Hepatocyte (in vitro differentiated cells): Measurements from ENCODE around the gene KIRREL3. TPM values are rescaled to one million over a fixed set of nuclear protein-coding genes. Genes with fewer than 3 reads are reported as not detected.

Source experiments
- DNase-seq: peaks from one replicate; pipeline ENCODE4 v3.0.0-alpha.2; 2016; ENCODE audit warnings: low spot score
- H2AFZ ChIP-seq: fragments of 200-600 bp; sonication (generic); 2 replicates; pipeline ENCODE4 v1.6.0; 2016; ENCODE audit warnings: antibody characterized with exemption, mild to moderate bottlenecking
- H3K27ac ChIP-seq: fragments of 200-600 bp; sonication (generic); 2 replicates; pipeline ENCODE4 v1.5.1; 2016; ENCODE audit warnings: mild to moderate bottlenecking
- H3K27me3 ChIP-seq: fragments of 200-600 bp; sonication (generic); 2 replicates; pipeline ENCODE4 v1.6.1; 2016
- H3K36me3 ChIP-seq: fragments of 200-600 bp; sonication (generic); replicated peaks from 2 replicates; pipeline ENCODE4 v1.5.1; 2016; ENCODE audit warnings: low read depth; ENCODE audit not compliant: insufficient read depth
- H3K4me1 ChIP-seq: fragments of 200-600 bp; sonication (generic); 2 replicates; pipeline ENCODE4 v1.5.1; 2016; ENCODE audit warnings: mild to moderate bottlenecking, moderate library complexity; ENCODE audit not compliant: insufficient read depth
- H3K4me2 ChIP-seq: fragments of 200-600 bp; sonication (generic); 2 replicates; pipeline ENCODE4 v1.6.0; 2016
- H3K4me3 ChIP-seq: fragments of 200-600 bp; sonication (generic); 2 replicates; pipeline ENCODE4 v1.5.1; 2016; ENCODE audit warnings: mild to moderate bottlenecking
- H3K79me2 ChIP-seq: fragments of 200-600 bp; sonication (generic); 2 replicates; pipeline ENCODE4 v1.6.0; 2017; ENCODE audit warnings: mild to moderate bottlenecking
- H3K9me2 ChIP-seq: fragments of 200-600 bp; sonication (generic); replicated peaks from 2 replicates; pipeline ENCODE4 v1.6.0; 2017; ENCODE audit warnings: mild to moderate bottlenecking; ENCODE audit not compliant: insufficient read depth
- H3K9me3 ChIP-seq: fragments of 200-600 bp; sonication (generic); 2 replicates; pipeline ENCODE4 v1.5.1; 2016; ENCODE audit warnings: low read depth, mild to moderate bottlenecking
- H4K20me1 ChIP-seq: fragments of 200-600 bp; sonication (generic); 2 replicates; pipeline ENCODE4 v1.6.0; 2016; ENCODE audit warnings: mild to moderate bottlenecking; ENCODE audit not compliant: insufficient read depth, poor library complexity, severe bottlenecking
- CTCF ChIP-seq: fragments of 200-600 bp; sonication (generic); IDR thresholded peaks from 2 replicates; pipeline ENCODE4 v1.5.1; 2016; ENCODE audit warnings: antibody characterized with exemption, mild to moderate bottlenecking; ENCODE audit not compliant: poor library complexity
- EZH2 ChIP-seq: fragments of 200-600 bp; sonication (generic); IDR thresholded peaks from 2 replicates; pipeline ENCODE4 v1.6.1; 2016; ENCODE audit warnings: antibody characterized with exemption, mild to moderate bottlenecking, borderline replicate concordance
- EZH2phosphoT487 ChIP-seq: fragments of 200-600 bp; sonication (generic); IDR thresholded peaks from one replicate; pipeline ENCODE4 v1.6.1; 2018; ENCODE audit warnings: antibody characterized with exemption, mild to moderate bottlenecking, low read depth, moderate library complexity; ENCODE audit not compliant: unreplicated experiment, severe bottlenecking
- WGBS: methylation state at CpG from one replicate; pipeline ENCODE4 v1.1.6; 2016; ENCODE audit warnings: low lambda C conversion rate; ENCODE audit errors: missing lambda C conversion rate; 5-methylcytosine and 5-hydroxymethylcytosine counted together
- polyA plus RNA-seq: library from polyadenylated mRNA; unstranded; fragments of >200 nt; fragmentation: Nextera tagmentation; extraction: Ambion mirVana; gene quantifications from 2 replicates; pipeline ENCODE4 v1.2.1, GENCODE V29; 2016
- total RNA-seq: library from RNA; depleted of rRNA; stranded (reverse); fragments of >200 nt; gene quantifications from 2 replicates; pipeline ENCODE4 v1.2.3, GENCODE V29; 2014

Gene KIRREL3
- total and polyA plus RNA-seq, 2 experiments from 2014 or later = 0.33 to 0.86 TPM

DNA sequence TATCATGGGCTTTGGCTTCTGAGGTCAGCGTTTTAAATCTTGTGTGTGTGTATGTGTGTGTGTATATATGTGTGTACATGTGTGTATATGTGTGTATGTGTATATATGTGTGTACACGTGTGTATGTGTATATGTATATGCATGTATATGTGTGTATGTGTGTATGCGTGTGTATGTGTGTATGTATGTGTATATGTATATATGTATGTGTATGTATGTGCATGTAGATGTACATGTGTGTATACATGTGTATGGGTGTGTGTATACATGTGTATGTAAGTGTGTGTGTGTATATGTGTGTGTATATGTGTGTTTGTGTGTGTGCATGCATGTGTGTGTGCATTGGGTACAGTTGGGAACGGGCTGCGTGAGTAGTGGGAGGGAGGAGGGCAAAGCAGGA, 522.1 kb downstream of the KIRREL3 start:
- no peaks in the 10 kb centered on the region for H3K27me3 ChIP-seq
- no peak for DNase-seq
- H3K4me1 ChIP-seq = peaks cover 4% of the 10 kb centered on the region
- WGBS = 92% methylated on average over 5 of the region's 5 CpGs
- no peaks in the 10 kb centered on the region for H3K9me3 ChIP-seq
- no peaks in the 10 kb centered on the region for H3K9me2 ChIP-seq
- no peak overlapping the region for H2AFZ ChIP-seq
- no peak overlapping the region for H3K27ac ChIP-seq
- no peaks in the 10 kb centered on the region for H3K36me3 ChIP-seq
- no peak overlapping the region for H3K4me3 ChIP-seq
- H3K79me2 ChIP-seq = no peaks in the 10 kb centered on the region
- no peak for TF ChIP-seq CTCF
- TF ChIP-seq EZH2phosphoT487 = no peak
- TF ChIP-seq EZH2 = no peak
- no peaks in the 10 kb centered on the region for H4K20me1 ChIP-seq
- no peak overlapping the region for H3K4me2 ChIP-seq

DNA sequence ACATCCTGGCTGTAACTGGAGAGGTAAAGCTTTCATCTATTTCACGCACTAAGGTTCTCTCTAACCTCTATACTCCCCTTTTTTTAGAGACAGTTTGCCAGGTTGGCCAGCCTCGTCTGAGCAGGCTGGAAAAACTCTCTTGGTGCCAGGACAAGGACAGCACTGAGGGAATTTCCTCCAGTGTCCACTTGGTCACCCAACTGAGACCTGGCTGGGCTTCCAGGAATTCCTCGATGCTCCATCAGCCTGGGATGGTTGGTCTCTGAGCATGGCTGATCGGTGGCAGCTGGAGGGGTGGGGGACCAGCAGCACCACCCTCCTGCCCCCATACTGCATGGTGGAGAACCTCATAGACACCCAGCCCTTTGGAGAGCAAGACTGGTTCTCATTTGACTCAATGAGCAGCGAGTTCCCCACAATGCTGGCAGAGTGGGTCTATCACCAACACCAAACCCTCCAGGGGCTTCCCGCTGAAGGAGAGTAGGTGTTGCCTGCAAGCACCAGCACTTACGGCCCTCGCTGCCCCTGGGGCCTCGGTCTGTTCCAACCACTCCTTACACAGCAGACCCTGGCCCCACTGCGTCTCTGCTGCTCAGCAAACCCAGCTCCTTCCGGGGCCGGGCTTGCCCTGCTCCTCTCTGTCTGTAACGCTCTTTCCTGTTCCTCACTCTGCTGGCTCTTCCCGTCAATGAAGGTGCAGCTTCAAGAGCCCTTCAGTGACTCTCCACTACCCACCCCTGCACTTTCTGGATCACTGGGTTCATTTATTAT, 522.9 kb downstream of the KIRREL3 start:
- no peak overlapping the region for H3K4me3 ChIP-seq
- no peak for TF ChIP-seq EZH2
- TF ChIP-seq EZH2phosphoT487 = no peak
- no peak for TF ChIP-seq CTCF
- peaks cover 4% of the 10 kb centered on the region for H3K4me1 ChIP-seq
- no peaks in the 10 kb centered on the region for H3K79me2 ChIP-seq
- H2AFZ ChIP-seq = no peak overlapping the region
- no peak for DNase-seq
- WGBS = 83% methylated on average over 14 of the region's 14 CpGs
- no peak overlapping the region for H3K27ac ChIP-seq
- H3K27me3 ChIP-seq = no peaks in the 10 kb centered on the region
- H3K9me2 ChIP-seq = no peaks in the 10 kb centered on the region
- no peak overlapping the region for H3K4me2 ChIP-seq
- no peaks in the 10 kb centered on the region for H3K36me3 ChIP-seq
- H3K9me3 ChIP-seq = no peaks in the 10 kb centered on the region
- H4K20me1 ChIP-seq = no peaks in the 10 kb centered on the region

- H3K27me3 ChIP-seq = no peaks in the 10 kb centered on the region
- H3K4me1 ChIP-seq = peaks cover 4% of the 10 kb centered on the region
- H3K9me2 ChIP-seq = no peaks in the 10 kb centered on the region
- no peak overlapping the region for H3K27ac ChIP-seq
- H4K20me1 ChIP-seq = no peaks in the 10 kb centered on the region
- H3K9me3 ChIP-seq = no peaks in the 10 kb centered on the region
- TF ChIP-seq EZH2phosphoT487 (no peak), CTCF (no peak), EZH2 (no peak)
- no peak for DNase-seq
- no peak overlapping the region for H3K4me2 ChIP-seq
- H3K79me2 ChIP-seq = no peaks in the 10 kb centered on the region
- H3K36me3 ChIP-seq = no peaks in the 10 kb centered on the region
- H3K4me3 ChIP-seq = no peak overlapping the region
- WGBS = 92% methylated on average over 9 of the region's 9 CpGs
- no peak overlapping the region for H2AFZ ChIP-seq
These were observed 523.6 kb downstream of the KIRREL3 start for GRCh38 chr11:126476977-126477376.
